GM12865 (cell line): ENCODE measurements around the gene UBE2E3.

ENCODE experiments used
- DNase-seq: peaks from one replicate; pipeline ENCODE4 v3.0.0; 2010; ENCODE audit warnings: low read depth
- H3K4me3 ChIP-seq: 2 replicates; pipeline ENCODE4 v1.5.1; 2011; ENCODE audit warnings: mild to moderate bottlenecking, low read depth, low read length, control low read depth
- TF ChIP-seq, protein P1 (sequence below): IDR thresholded peaks from 2 replicates; pipeline ENCODE4 v1.5.1; 2011; ENCODE audit warnings: low read length, control low read depth, low read depth, inconsistent platforms; ENCODE audit not compliant: insufficient read depth; ENCODE audit errors: missing control alignments

Gene UBE2E3

DNA sequence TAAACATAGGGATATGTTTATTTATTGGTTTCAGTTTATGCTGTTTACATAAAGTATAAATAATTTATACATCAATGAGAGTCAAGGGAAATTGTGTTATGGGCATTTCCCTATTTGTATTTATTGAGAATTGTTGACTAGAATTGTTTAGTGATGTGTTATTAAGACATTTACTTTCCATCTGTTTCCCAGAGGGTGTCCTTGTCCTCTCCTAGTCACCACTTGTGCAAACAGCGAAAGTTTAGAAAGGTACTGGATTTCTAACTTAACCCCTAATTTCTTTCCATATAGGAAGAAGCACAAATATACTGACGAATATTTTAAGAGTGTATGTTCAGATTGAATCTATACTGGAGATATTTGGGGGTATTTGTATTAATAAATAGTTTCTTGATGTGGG is 6.7 kb downstream of the UBE2E3 start:
- TF ChIP-seq, protein P1, sequence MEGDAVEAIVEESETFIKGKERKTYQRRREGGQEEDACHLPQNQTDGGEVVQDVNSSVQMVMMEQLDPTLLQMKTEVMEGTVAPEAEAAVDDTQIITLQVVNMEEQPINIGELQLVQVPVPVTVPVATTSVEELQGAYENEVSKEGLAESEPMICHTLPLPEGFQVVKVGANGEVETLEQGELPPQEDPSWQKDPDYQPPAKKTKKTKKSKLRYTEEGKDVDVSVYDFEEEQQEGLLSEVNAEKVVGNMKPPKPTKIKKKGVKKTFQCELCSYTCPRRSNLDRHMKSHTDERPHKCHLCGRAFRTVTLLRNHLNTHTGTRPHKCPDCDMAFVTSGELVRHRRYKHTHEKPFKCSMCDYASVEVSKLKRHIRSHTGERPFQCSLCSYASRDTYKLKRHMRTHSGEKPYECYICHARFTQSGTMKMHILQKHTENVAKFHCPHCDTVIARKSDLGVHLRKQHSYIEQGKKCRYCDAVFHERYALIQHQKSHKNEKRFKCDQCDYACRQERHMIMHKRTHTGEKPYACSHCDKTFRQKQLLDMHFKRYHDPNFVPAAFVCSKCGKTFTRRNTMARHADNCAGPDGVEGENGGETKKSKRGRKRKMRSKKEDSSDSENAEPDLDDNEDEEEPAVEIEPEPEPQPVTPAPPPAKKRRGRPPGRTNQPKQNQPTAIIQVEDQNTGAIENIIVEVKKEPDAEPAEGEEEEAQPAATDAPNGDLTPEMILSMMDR: no peak
- no peak for DNase-seq
- no peak overlapping the region for H3K4me3 ChIP-seq

DNA sequence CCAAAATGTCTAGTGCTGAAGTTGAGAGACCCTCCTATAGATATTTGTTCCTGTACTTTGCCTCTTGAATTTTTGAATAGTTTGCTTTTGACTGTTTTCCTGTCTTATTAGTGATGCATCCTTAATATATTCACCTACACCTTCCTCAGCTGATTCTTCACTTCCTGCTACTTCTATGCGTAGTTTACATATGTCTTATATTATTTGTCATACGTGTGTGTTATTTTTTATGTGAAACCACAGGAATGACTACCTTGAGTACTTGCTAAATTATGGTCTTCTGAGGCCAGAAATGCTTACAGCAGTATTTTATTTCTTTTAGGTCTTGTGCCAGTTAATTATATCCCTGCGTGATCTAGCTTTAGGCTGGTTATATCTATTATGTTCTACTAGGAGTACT is 9.9 kb downstream of the UBE2E3 start:
- DNase-seq: no peak
- TF ChIP-seq, protein P1: no peak
- H3K4me3 ChIP-seq: no peak overlapping the region

DNA sequence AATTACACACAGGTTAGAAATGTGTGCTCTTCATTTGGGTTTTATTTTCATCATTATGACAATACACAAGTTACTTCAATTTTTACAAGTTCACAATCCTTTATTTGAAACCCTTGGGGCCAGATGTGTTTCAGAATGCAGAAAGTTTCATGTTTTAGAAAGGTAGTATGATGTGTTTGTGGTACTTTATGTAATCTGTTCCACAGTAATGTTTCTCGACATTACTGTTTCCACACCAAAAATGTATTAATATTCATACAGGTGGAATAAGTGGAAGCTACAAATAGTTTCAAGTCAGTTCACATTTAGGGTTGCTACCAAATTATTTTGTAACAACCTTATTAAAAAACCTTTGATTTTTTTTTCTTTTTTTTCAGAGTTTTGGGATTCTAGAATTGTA is 10.4 kb downstream of the UBE2E3 start:
- TF ChIP-seq, protein P1: no peak
- H3K4me3 ChIP-seq: no peak overlapping the region
- DNase-seq: no peak

DNA sequence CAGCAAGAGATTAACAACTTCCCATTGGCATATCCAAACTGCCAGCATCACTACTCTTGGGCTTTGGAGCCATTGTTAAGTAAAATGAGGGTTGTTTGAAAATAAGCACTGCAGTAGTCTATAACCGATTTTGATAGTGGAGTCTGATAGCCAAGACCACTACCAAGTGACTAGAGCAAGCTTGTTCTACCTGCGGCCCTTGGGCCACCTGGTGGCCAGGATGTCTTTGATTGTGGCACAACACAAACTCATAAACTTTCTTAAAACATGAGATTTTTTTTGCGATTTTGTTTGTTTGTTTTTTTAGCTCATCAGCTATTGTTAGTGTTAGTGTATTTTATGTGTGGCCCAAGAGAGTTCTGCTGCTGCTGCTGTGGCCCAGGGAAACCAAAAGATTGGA is 11.0 kb downstream of the UBE2E3 start:
- no peak overlapping the region for H3K4me3 ChIP-seq
- DNase-seq: no peak
- TF ChIP-seq, protein P1: no peak

DNA sequence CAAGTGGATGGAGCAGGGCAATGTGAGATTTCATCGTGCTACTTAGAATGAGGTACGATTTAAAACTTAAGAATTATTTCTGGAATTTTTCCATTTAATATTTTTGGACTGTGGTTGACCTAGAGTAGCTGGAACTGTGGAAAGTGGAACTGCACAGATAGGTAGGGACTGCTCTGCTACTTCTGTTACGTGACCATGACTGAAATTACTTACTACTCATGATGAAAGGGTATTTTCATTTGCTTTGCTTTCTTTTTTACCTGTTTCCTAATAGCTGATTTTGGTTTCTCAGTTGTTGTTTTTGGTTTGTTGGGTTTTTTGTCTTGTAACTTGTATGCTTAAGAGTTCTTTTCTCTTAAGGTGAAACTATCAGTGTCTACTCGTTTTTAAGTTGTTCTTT is 11.4 kb downstream of the UBE2E3 start:
- peak; percentile 37 for DNase-seq
- peak overlapping the region; percentile 19; the same call in 1 of the 2 replicates for H3K4me3 ChIP-seq
- TF ChIP-seq, protein P1: no peak

DNA sequence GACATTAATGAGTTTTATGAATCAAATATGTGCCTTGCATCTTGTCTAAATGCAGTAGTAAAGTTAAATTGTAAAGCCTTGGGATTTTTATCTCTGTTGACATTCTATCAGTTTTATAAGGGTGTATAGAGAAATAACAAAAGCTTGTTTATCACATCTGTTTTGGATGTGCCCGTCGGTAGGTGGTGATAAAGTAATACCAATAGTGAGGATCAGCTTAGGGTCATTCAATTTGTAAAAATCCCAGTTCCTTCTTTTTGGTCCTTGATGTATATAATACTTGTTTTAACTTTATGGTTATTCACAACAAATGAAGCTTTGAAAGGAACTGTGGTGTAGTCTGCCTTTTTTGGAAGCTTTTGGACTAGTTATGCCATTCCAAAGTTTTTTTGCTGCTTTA is 12.6 kb downstream of the UBE2E3 start:
- TF ChIP-seq, protein P1: no peak
- no peak overlapping the region for H3K4me3 ChIP-seq
- no peak for DNase-seq

DNA sequence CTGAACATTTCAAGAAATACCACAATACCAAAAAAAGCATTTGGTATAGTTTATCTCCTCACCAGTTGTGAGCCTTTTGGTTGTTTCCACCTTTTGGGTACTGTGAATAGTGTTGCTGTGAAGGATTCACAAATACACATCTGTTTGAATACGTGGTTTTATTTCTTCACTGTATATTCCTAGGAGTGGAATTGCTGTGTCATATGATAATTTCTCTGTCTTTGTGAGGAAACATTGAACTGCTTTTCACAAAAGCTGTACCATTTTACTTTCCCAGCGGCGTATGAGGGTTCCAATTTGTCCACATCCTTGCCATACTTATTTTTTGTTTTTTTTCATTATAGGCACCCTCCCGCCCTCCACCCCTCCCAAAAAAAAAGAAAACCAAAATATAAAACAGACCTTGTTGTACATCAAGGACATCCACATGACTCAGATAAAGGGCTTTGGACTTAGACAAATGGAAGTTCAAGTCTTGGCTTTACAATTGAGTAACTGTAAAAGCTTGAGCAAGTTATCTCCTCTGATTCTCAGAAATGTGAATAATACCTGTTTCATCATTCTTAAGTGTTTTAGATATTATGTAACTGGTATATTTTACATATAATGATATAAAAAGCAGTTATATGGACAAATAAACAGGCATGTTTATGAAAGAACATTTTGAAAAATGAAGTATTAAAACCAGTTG is 19.0 kb downstream of the UBE2E3 start:
- TF ChIP-seq, protein P1: no peak
- no peak for DNase-seq
- H3K4me3 ChIP-seq: no peak overlapping the region
